T47D (cell line): ENCODE results near the gene ATP10A.
"Not testable (repeated sequence)": the region's sequence is repeated elsewhere in the genome, so short reads cannot be mapped to it uniquely, and the experiment has no call there.

ENCODE experiments used
- DNase-seq, 2 experiments: peaks; one replicate each; pipeline versions ENCODE4 v3.0.0 to v3.0.0-alpha.2; 2011 to 2012; ENCODE audit warnings: low read depth in 1 of 2, low spot score in 1 of 2
- JUND ChIP-seq: IDR thresholded peaks from 2 replicates; pipeline ENCODE4 v1.6.1; 2012; ENCODE audit warnings: low read depth
- in situ Hi-C: cut with HindIII; loops from 2 replicates; pipeline ENCODE4 v1.10.0; 2016; ENCODE audit warnings: low sequenced_read_pairs, low pct_unique_long_range_greater_than_20kb

Gene ATP10A

GRCh38 chr15:25667829-25668228 lies 195.3 kb downstream of the ATP10A start:
- TF ChIP-seq JUND: no peak
- in situ Hi-C loops: no loop called here
- DNase-seq: no peak

GRCh38 chr15:25665913-25666312 lies 197.2 kb downstream of the ATP10A start:
- DNase-seq: no peak
- in situ Hi-C loops: no loop called here
- no peak for TF ChIP-seq JUND

GRCh38 chr15:25664761-25665160 lies 198.4 kb downstream of the ATP10A start:
- in situ Hi-C loops: no loop called here
- no peak for DNase-seq
- no peak for TF ChIP-seq JUND

GRCh38 chr15:25663515-25663914 lies 199.6 kb downstream of the ATP10A start:
- DNase-seq: no peak
- in situ Hi-C loops: no loop called here

GRCh38 chr15:25661898-25662297 lies 201.2 kb downstream of the ATP10A start:
- no peak for TF ChIP-seq JUND
- in situ Hi-C loops: no loop called here
- DNase-seq: no peak

More at GRCh38 chr15:25663515-25663914, 199.6 kb downstream of the ATP10A start:
- TF ChIP-seq JUND: no peak

- in situ Hi-C loops: no loop called here
- no peak for DNase-seq
- no peak for TF ChIP-seq JUND
These were observed 203.9 kb downstream of the ATP10A start for GRCh38 chr15:25659251-25659650.

- in situ Hi-C loops: no loop called here
- no peak for DNase-seq
- no peak for TF ChIP-seq JUND
These were observed 204.6 kb downstream of the ATP10A start for GRCh38 chr15:25658560-25658959.

- DNase-seq: peak in 1 of 2 experiments; percentile 25
- in situ Hi-C loops: no loop called here
- TF ChIP-seq JUND: no peak
These were observed 207.7 kb downstream of the ATP10A start for GRCh38 chr15:25655207-25655948.

GRCh38 chr15:25653371-25653770 lies 209.8 kb downstream of the ATP10A start:
- in situ Hi-C loops: no loop called here
- TF ChIP-seq JUND: no peak
- no peak for DNase-seq

GRCh38 chr15:25652704-25653103 lies 210.4 kb downstream of the ATP10A start:
- DNase-seq: no peak
- TF ChIP-seq JUND: no peak
- in situ Hi-C loops: no loop called here

GRCh38 chr15:25649390-25649789 lies 213.7 kb downstream of the ATP10A start:
- no peak for DNase-seq
- in situ Hi-C loops: no loop called here
- TF ChIP-seq JUND: no peak

GRCh38 chr15:25643120-25643519 lies 220.0 kb downstream of the ATP10A start:
- TF ChIP-seq JUND: no peak
- DNase-seq: no peak
- in situ Hi-C loops: no loop called here

- TF ChIP-seq JUND: no peak
- in situ Hi-C loops: no loop called here
- no peak for DNase-seq
These were observed 221.4 kb downstream of the ATP10A start for GRCh38 chr15:25641762-25642161.

GRCh38 chr15:25641361-25641760 lies 221.8 kb downstream of the ATP10A start:
- DNase-seq: no peak
- TF ChIP-seq JUND: no peak
- in situ Hi-C loops: no loop called here

GRCh38 chr15:25640959-25641358 lies 222.2 kb downstream of the ATP10A start:
- in situ Hi-C loops: not testable (repeated sequence)

More at GRCh38 chr15:25640959-25641358, 222.2 kb downstream of the ATP10A start:
- not testable (repeated sequence) for DNase-seq
